ENCODE data around the gene PRDM12.
A peak's percentile ranks its signal among the peaks of the same experiment; 100 is the strongest.

Gene PRDM12

DNA sequence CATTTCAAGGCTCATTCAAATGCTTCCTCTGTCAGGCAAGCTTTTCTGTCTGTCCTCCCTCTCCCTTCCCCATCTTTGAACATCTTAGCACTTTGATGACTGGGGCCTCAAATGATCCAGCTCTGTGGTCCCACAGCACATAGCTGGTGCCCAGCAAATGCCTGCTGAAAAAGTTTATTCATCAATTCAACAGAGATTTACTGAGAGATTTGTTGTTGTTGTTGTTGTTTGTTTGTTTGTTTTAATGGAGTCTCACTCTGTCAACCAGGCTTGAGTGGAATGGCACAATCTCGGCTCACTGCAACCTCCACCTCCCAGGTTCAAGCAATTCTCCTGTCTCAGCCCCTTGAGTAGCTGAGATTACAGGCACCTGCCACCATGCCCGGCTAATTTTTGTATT, 23.2 kb downstream of the PRDM12 start:
- Histone ChIP-seq H3K9ac (ENCODE audit: insufficient read length) (no peak overlapping the region), H3K27ac (no peak overlapping the region), H3K9me3 (ENCODE audit: low read depth, low read length) (no peaks in the 10 kb centered on the region), H3K36me3 (ENCODE audit: insufficient read depth, low read length) (no peaks in the 10 kb centered on the region), H3K4me3 (no peak overlapping the region)
- no peak for DNase-seq (ENCODE audit: low read depth, low spot score)
- TF ChIP-seq POLR2AphosphoS5 (IDR thresholded peaks at IDR 0.05; ENCODE audit: borderline replicate concordance, low read depth, low read length) (no peak), EZH2 (IDR thresholded peaks at IDR 0.05) (no peak), FOXP2 (optimal IDR thresholded peaks at IDR 0.05; ENCODE audit: control extremely low read depth, extremely low read length, insufficient read depth) (no peak)

DNA sequence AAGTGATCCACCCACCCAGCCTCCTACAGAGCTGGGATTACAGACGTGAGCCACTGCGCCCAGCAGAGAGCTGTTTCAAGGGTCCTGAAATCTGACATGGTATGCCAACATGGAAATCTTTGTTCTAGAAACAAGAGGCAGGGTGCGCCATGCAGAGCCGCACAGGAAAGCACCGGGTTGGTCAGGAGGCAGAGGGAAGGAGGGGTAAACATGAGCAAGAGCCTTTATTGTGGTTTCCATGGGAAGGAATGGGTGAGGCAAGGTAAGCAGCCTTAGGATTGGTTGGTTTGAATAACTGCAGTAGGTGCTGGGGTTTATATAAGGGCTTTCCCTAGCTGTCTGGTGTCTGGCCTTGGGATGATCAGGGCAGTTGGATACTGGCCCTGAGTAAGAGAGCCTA, 23.7 kb downstream of the PRDM12 start:
- TF ChIP-seq POLR2AphosphoS5 (IDR thresholded peaks at IDR 0.05; ENCODE audit: borderline replicate concordance, low read depth, low read length) = no peak
- H3K4me3 ChIP-seq = no peak overlapping the region
- no peak for DNase-seq (ENCODE audit: low read depth, low spot score)
- H3K36me3 ChIP-seq (ENCODE audit: insufficient read depth, low read length) = no peaks in the 10 kb centered on the region
- H3K9ac ChIP-seq (ENCODE audit: insufficient read length) = no peak overlapping the region
- H3K27ac ChIP-seq = no peak overlapping the region
- H3K9me3 ChIP-seq (ENCODE audit: low read depth, low read length) = no peaks in the 10 kb centered on the region

DNA sequence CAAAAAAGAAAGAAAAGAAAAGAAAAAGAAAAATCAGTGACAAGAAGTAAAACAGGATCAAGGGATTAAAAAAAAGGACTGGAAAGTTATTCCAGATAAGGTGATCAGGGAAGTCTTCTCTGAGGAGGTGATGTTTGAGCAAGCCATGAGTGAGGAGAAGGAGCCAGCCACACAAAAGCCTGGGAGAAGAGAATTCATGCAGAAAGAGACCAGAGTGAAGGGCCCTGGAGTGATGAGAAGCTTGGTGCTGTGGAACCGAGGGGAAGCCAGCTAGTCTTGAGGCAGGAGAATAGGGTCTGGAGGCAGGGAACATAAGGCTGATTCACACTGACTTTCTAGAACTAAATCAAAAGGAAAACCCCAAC, 25.2 kb downstream of the PRDM12 start:
- peak overlapping the region; percentile 67 for H3K27ac ChIP-seq

DNA sequence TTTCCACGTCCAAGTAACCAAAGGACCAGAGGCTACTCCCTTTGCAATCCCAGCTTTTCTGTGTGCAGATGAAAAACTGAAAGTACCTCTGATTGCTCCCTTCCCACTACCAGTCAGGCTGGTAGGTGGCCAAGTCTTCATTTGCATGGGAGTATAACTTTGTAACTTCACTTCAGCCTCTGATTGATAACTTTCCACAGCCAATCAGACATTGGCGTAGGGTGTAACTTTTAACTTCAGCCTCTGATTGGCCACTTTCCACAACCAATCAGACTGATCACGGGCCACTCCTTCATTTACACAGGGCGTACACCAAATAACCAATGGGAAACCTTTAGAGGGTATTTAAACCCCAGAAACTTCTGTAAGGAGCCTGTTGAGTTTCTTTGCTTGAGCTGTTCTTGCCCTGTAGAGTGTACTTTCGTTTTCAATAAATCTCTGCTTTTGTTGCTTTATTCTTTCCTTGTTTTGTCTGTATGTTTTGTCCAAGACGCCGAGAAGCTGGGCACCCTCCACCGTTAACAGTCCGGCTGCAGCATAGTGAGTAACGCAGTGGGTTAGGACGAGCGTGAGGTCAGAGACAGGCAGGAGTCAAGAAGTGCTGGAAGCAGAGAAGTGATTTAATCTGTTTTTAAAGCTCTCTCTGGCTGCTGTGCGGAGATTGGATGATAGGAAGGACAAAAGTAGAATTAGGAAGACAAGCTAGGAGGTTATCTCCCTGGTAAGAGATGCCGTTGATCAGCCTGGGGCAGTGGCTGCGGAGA, 25.7 kb downstream of the PRDM12 start:
- peak overlapping the region; percentile 83 for H3K27ac ChIP-seq
- peak; percentile 56 for DNase-seq (ENCODE audit: low read depth, low spot score)
- TF ChIP-seq POLR2AphosphoS5 (IDR thresholded peaks at IDR 0.05; ENCODE audit: borderline replicate concordance, low read depth, low read length) (peak; percentile 58), FOXP2 (optimal IDR thresholded peaks at IDR 0.05; ENCODE audit: control extremely low read depth, extremely low read length, insufficient read depth) (no peak)
- H3K9me3 ChIP-seq (ENCODE audit: low read depth, low read length) = no peaks in the 10 kb centered on the region
- peaks cover 2% of the 10 kb centered on the region for H3K36me3 ChIP-seq (ENCODE audit: insufficient read depth, low read length)
- H3K4me3 ChIP-seq = peak overlapping the region; percentile 61
- peak overlapping the region; percentile 61 for H3K9ac ChIP-seq (ENCODE audit: insufficient read length)

More for the DNA sequence above, 25.2 kb downstream of the PRDM12 start:
- no peak for TF ChIP-seq POLR2AphosphoS5 (IDR thresholded peaks at IDR 0.05; ENCODE audit: borderline replicate concordance, low read depth, low read length)
- no peak for TF ChIP-seq EZH2 (IDR thresholded peaks at IDR 0.05)
- no peak for TF ChIP-seq FOXP2 (optimal IDR thresholded peaks at IDR 0.05; ENCODE audit: control extremely low read depth, extremely low read length, insufficient read depth)
- Histone ChIP-seq H3K9me3 (ENCODE audit: low read depth, low read length) (no peaks in the 10 kb centered on the region), H3K36me3 (ENCODE audit: insufficient read depth, low read length) (no peaks in the 10 kb centered on the region), H3K9ac (ENCODE audit: insufficient read length) (no peak overlapping the region), H3K4me3 (peak overlapping the region; percentile 61)
- no peak for DNase-seq (ENCODE audit: low read depth, low spot score)

DNA sequence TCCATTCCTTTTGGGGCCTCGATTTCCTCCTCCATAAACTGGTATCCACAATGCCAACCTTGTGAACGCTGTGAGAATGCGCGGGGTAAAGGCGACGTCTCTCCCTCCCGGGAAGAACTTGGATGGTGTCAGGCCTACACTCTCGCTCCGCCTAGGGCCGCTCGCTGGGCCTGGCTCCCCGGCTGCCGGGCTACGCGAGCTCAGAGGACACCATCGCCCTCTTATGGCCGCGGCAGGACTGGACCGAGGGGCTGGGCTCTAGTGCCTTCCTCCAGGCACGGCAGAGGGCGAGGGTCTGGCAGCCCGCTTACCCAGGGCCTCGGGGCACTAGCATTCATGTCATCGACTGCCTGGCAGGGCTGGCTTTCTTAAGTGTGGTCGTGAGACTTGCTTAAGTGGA, 27.9 kb downstream of the PRDM12 start:
- H3K36me3 ChIP-seq (ENCODE audit: insufficient read depth, low read length) = peaks cover 24% of the 10 kb centered on the region
- H3K4me3 ChIP-seq = no peak overlapping the region
- no peaks in the 10 kb centered on the region for H3K9me3 ChIP-seq (ENCODE audit: low read depth, low read length)
- no peak overlapping the region for H3K9ac ChIP-seq (ENCODE audit: insufficient read length)
- no peak overlapping the region for H3K27ac ChIP-seq
- no peak for TF ChIP-seq POLR2AphosphoS5 (IDR thresholded peaks at IDR 0.05; ENCODE audit: borderline replicate concordance, low read depth, low read length)
- no peak for TF ChIP-seq FOXP2 (optimal IDR thresholded peaks at IDR 0.05; ENCODE audit: control extremely low read depth, extremely low read length, insufficient read depth)
- no peak for TF ChIP-seq EZH2 (IDR thresholded peaks at IDR 0.05)
- DNase-seq (ENCODE audit: low read depth, low spot score) = no peak

DNA sequence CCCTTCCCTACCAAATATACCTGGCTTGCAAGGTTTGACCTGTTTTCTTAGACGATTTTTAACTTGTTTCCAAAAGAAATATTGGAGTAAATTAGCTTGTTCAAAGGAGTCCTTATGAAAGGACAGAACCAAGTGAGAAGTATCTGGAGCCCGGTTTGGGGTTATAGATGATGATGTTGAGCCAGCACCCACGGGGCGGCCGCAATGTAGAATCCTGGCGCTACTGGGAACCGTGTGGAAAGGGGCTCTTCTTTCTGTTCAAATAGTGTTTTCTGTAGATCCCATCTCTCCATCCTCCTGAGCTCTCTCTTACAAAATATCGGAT, 28.7 kb downstream of the PRDM12 start:
- H3K36me3 ChIP-seq (ENCODE audit: insufficient read depth, low read length) = peaks cover 32% of the 10 kb centered on the region
- H3K9ac ChIP-seq (ENCODE audit: insufficient read length) = peak overlapping the region; percentile 72
- no peak for TF ChIP-seq POLR2AphosphoS5 (IDR thresholded peaks at IDR 0.05; ENCODE audit: borderline replicate concordance, low read depth, low read length)
- no peak for TF ChIP-seq FOXP2 (optimal IDR thresholded peaks at IDR 0.05; ENCODE audit: control extremely low read depth, extremely low read length, insufficient read depth)
- TF ChIP-seq EZH2 (IDR thresholded peaks at IDR 0.05) = no peak
- H3K4me3 ChIP-seq = peak overlapping the region; percentile 87
- H3K9me3 ChIP-seq (ENCODE audit: low read depth, low read length) = no peaks in the 10 kb centered on the region
- H3K27ac ChIP-seq = peak overlapping the region; percentile 68; the same call in 1 of the 2 replicates
- no peak for DNase-seq (ENCODE audit: low read depth, low spot score)

DNA sequence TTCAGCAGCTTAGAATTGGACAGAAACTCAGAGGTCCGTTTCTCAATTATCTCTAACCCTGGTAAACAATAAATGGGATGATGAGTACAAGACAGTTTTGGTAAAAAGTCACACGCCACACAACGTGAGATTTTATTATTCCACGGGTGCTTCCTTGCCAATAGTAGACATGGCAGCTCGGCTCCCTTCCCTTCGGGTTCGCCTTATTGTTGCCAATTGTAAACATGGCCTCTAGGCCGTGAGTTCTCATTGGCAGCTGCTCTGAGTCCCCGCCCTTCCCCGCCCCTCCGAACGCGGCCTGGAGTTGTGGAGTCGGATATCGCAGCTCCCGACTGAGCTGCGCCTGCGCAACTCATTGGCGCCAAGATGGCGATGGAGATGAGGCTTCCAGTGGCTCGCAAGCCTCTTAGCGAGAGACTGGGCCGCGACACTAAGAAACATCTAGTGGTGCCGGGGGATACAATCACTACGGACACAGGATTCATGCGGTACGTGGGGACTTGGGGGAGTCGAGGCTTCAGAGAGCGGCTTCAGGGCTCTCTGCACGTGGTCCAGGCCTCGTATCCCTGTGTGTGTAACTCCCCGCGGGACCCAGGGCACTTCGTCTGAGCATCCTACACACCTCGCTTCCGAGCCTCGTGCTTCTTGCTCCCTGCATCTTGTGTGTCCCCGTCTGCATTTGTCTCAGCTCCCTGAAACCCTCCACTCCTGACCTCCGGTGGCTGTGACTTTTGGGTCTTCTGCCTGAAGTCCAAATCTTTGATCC, 29.2 kb downstream of the PRDM12 start, which contains the start of gene EXOSC2:
EXOSC2 (plus strand) TSS at position 355 of the 766 bp plus-strand sequence; CDS start at position 367, 12 bp downstream.
- peak within 1 kb of the TSS; percentile 68; the same call in 1 of the 2 replicates for H3K27ac ChIP-seq
- peak; percentile 98 for TF ChIP-seq POLR2AphosphoS5 (IDR thresholded peaks at IDR 0.05; ENCODE audit: borderline replicate concordance, low read depth, low read length)
- peak; percentile 59 for TF ChIP-seq FOXP2 (optimal IDR thresholded peaks at IDR 0.05; ENCODE audit: control extremely low read depth, extremely low read length, insufficient read depth)
- no peak for TF ChIP-seq EZH2 (IDR thresholded peaks at IDR 0.05)
- no peaks in the 10 kb centered on the region for H3K9me3 ChIP-seq (ENCODE audit: low read depth, low read length)

DNA sequence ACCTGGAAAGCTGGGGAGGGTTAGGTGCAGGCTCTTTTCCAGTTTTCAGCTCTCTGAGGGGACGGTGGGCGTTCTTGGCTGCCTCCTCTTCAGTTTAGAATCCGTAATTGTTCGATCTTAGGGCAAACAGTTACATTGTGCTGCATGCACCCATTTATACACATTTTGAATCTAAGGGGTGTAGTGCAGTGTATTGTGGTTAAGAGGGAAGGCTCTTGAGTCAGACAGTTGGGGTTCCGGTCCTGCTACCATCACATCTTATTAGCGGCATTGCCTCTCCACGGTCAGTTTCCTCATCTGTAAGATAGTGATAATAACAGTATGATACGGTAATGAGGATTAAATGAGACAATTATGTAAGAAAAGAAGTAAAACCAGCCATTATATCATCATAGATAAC, 29.8 kb downstream of the PRDM12 start:
- peak overlapping the region; percentile 94 for H3K9ac ChIP-seq (ENCODE audit: insufficient read length)
- H3K36me3 ChIP-seq (ENCODE audit: insufficient read depth, low read length) = peaks cover 43% of the 10 kb centered on the region
- peak overlapping the region; percentile 87 for H3K4me3 ChIP-seq
- H3K27ac ChIP-seq = peak overlapping the region; percentile 18; the same call in 1 of the 2 replicates
- TF ChIP-seq POLR2AphosphoS5 (IDR thresholded peaks at IDR 0.05; ENCODE audit: borderline replicate concordance, low read depth, low read length) (no peak), FOXP2 (optimal IDR thresholded peaks at IDR 0.05; ENCODE audit: control extremely low read depth, extremely low read length, insufficient read depth) (no peak), EZH2 (IDR thresholded peaks at IDR 0.05) (no peak)
- no peak for DNase-seq (ENCODE audit: low read depth, low spot score)
- no peaks in the 10 kb centered on the region for H3K9me3 ChIP-seq (ENCODE audit: low read depth, low read length)

More for the DNA sequence above, 29.2 kb downstream of the PRDM12 start, which contains the start of gene EXOSC2:
- H3K9ac ChIP-seq (ENCODE audit: insufficient read length) = peak within 1 kb of the TSS; percentile 94
- peak within 1 kb of the TSS; percentile 87 for H3K4me3 ChIP-seq
- DNase-seq (ENCODE audit: low read depth, low spot score) = peak; percentile 88
- peaks cover 37% of the 10 kb centered on the region for H3K36me3 ChIP-seq (ENCODE audit: insufficient read depth, low read length)
